GM21360 (cell line): Measurements from ENCODE around the gene ADAMTS2.
"Not testable (repeated sequence)": the region's sequence is repeated elsewhere in the genome, so short reads cannot be mapped to it uniquely, and the experiment has no call there.

Experiments used
- ATAC-seq: cut with Tn5 transposase; IDR thresholded peaks from one replicate; pipeline ENCODE4 v1.9.1; 2021; ENCODE audit warnings: mild to moderate bottlenecking, moderate library complexity; ENCODE audit not compliant: unreplicated experiment

Gene ADAMTS2

GRCh38 chr5:179120951-179121666, 224.2 kb downstream of the ADAMTS2 start:
- ATAC-seq: no peak

GRCh38 chr5:179120421-179120861, 224.8 kb downstream of the ADAMTS2 start:
- no peak for ATAC-seq

- ATAC-seq: no peak
These were observed 225.7 kb downstream of the ADAMTS2 start for GRCh38 chr5:179119415-179120170.

- ATAC-seq: no peak
These were observed 226.4 kb downstream of the ADAMTS2 start for GRCh38 chr5:179118756-179119414.

GRCh38 chr5:179118338-179118737, 226.9 kb downstream of the ADAMTS2 start:
- ATAC-seq: no peak

GRCh38 chr5:179115845-179116524, 229.3 kb downstream of the ADAMTS2 start:
- ATAC-seq: no peak

- no peak for ATAC-seq
These were observed 230.0 kb downstream of the ADAMTS2 start for GRCh38 chr5:179115307-179115706.

- no peak for ATAC-seq
These were observed 230.5 kb downstream of the ADAMTS2 start for GRCh38 chr5:179114756-179115155.

- no peak for ATAC-seq
These were observed 231.2 kb downstream of the ADAMTS2 start for GRCh38 chr5:179113945-179114641.

- no peak for ATAC-seq
These were observed 232.1 kb downstream of the ADAMTS2 start for GRCh38 chr5:179113143-179113530.

GRCh38 chr5:179112469-179113142, 232.7 kb downstream of the ADAMTS2 start:
- ATAC-seq: no peak

GRCh38 chr5:179111267-179112207, 233.7 kb downstream of the ADAMTS2 start:
- ATAC-seq: no peak

GRCh38 chr5:179110528-179110927, 234.7 kb downstream of the ADAMTS2 start:
- no peak for ATAC-seq

GRCh38 chr5:179101282-179101681, 244.0 kb downstream of the ADAMTS2 start:
- ATAC-seq: not testable (repeated sequence)

- no peak for ATAC-seq
These were observed 255.8 kb downstream of the ADAMTS2 start for GRCh38 chr5:179089502-179089901.

- no peak for ATAC-seq
These were observed 264.5 kb downstream of the ADAMTS2 start for GRCh38 chr5:179080724-179081123.

GRCh38 chr5:179079165-179079987, 265.9 kb downstream of the ADAMTS2 start:
- no peak for ATAC-seq

GRCh38 chr5:179065703-179066102, 279.6 kb downstream of the ADAMTS2 start:
- no peak for ATAC-seq
